ENCODE data around the gene FIBP.

FIBP gene

GRCh38 chr11:65870706-65871681 is 17.3 kb downstream of the FIBP start:
- DNase-seq (ENCODE audit: low spot score) = no peak

GRCh38 chr11:65870307-65870658 is 18.0 kb downstream of the FIBP start:
- DNase-seq (ENCODE audit: low spot score) = no peak

- DNase-seq (ENCODE audit: low spot score) = no peak
Measured at GRCh38 chr11:65869643-65870306, 18.5 kb downstream of the FIBP start.

GRCh38 chr11:65868907-65869306 is 19.4 kb downstream of the FIBP start:
- DNase-seq (ENCODE audit: low spot score) = no peak

- DNase-seq (ENCODE audit: low spot score) = no peak
Measured at GRCh38 chr11:65868076-65868667, 20.1 kb downstream of the FIBP start.

GRCh38 chr11:65867284-65868071 is 20.8 kb downstream of the FIBP start:
- no peak for DNase-seq (ENCODE audit: low spot score)

GRCh38 chr11:65866509-65867283 is 21.6 kb downstream of the FIBP start:
- DNase-seq (ENCODE audit: low spot score) = no peak

- no peak for DNase-seq (ENCODE audit: low spot score)
Measured at GRCh38 chr11:65865550-65866172, 22.6 kb downstream of the FIBP start.

GRCh38 chr11:65864706-65865471 is 23.4 kb downstream of the FIBP start:
- no peak for DNase-seq (ENCODE audit: low spot score)

GRCh38 chr11:65863889-65864705 is 24.2 kb downstream of the FIBP start:
- no peak for DNase-seq (ENCODE audit: low spot score)

- no peak for DNase-seq (ENCODE audit: low spot score)
Measured at GRCh38 chr11:65862941-65863888, 25.1 kb downstream of the FIBP start.

- DNase-seq (ENCODE audit: low spot score) = no peak
Measured at GRCh38 chr11:65862191-65862735, 26.0 kb downstream of the FIBP start.

GRCh38 chr11:65861533-65862183 is 26.6 kb downstream of the FIBP start:
- no peak for DNase-seq (ENCODE audit: low spot score)

GRCh38 chr11:65861165-65861505 is 27.1 kb downstream of the FIBP start:
- no peak for DNase-seq (ENCODE audit: low spot score)

GRCh38 chr11:65860278-65861164 is 27.8 kb downstream of the FIBP start, which contains the start of gene MUS81:
TSS of gene MUS81 (plus strand) at chr11:65860433. CDS start at chr11:65860754, 321 bp downstream.
- DNase-seq (ENCODE audit: low spot score) = peak; percentile 97

GRCh38 chr11:65859812-65860277 is 28.4 kb downstream of the FIBP start:
- DNase-seq (ENCODE audit: low spot score) = no peak

All from kidney capillary endothelial cell (primary cell).